H1 (cell line): ENCODE measurements around the gene PDHX.

Experiments used
- ASH2L ChIP-seq: fragments of 200-600, 300-600 bp; sonication (generic); IDR thresholded peaks from one replicate; pipeline ENCODE4 v1.7.1; 2017; ENCODE audit warnings: low read length
- CEBPB ChIP-seq: IDR thresholded peaks from 2 replicates; pipeline ENCODE4 v1.6.1; 2012; ENCODE audit warnings: low read depth, low read length
- CTCF ChIP-seq, 3 experiments: IDR thresholded peaks; 1 replicate in 2 of 3; 2 replicates in 1 of 3; pipeline versions ENCODE4 v1.5.1 to v1.6.1; 2011; ENCODE audit warnings: low read length in 3 of 3, mild to moderate bottlenecking in 3 of 3, inconsistent platforms in 2 of 3, low read depth in 1 of 3, moderate library complexity in 1 of 3; ENCODE audit not compliant: insufficient read depth in 1 of 3; ENCODE audit errors: control extremely low read depth in 1 of 3
- EP300 ChIP-seq, 2 experiments: IDR thresholded peaks; 1 replicate in 1 of 2; 2 replicates in 1 of 2; pipeline ENCODE4 v1.6.1; 2011 to 2012; ENCODE audit warnings: low read depth in 2 of 2, low read length in 2 of 2, mild to moderate bottlenecking in 2 of 2, borderline replicate concordance in 1 of 2, inconsistent platforms in 1 of 2, moderate library complexity in 1 of 2
- JUN ChIP-seq: IDR thresholded peaks from 2 replicates; pipeline ENCODE4 v1.6.1; 2011; ENCODE audit warnings: low read depth, mild to moderate bottlenecking, improper control_type of control experiment, low read length
- KDM5A ChIP-seq: fragments of 200-600 bp; IDR thresholded peaks from 2 replicates; pipeline ENCODE4 v1.7.1; 2012; ENCODE audit warnings: mild to moderate bottlenecking, low read length, inconsistent platforms, mixed read lengths
- MAX ChIP-seq: IDR thresholded peaks from 2 replicates; pipeline ENCODE4 v1.6.1; 2012; ENCODE audit warnings: inconsistent platforms
- POLR2A ChIP-seq, 2 experiments: IDR thresholded peaks; 1 replicate in 1 of 2; 2 replicates in 1 of 2; pipeline ENCODE4 v1.6.1; 2011; ENCODE audit warnings: low read depth in 2 of 2, low read length in 2 of 2, mild to moderate bottlenecking in 2 of 2; ENCODE audit errors: control extremely low read depth in 1 of 2
- RFX5 ChIP-seq: IDR thresholded peaks from 2 replicates; pipeline ENCODE4 v1.6.1; 2011; ENCODE audit warnings: low read depth, low read length, improper control_type of control experiment, borderline replicate concordance
- TAF1 ChIP-seq: IDR thresholded peaks from 2 replicates; pipeline ENCODE4 v1.6.1; 2011; ENCODE audit warnings: mild to moderate bottlenecking, low read depth, low read length
- USF2 ChIP-seq: IDR thresholded peaks from 2 replicates; pipeline ENCODE4 v1.6.1; 2011; ENCODE audit warnings: low read length, improper control_type of control experiment
- YY1 ChIP-seq: IDR thresholded peaks from 2 replicates; pipeline ENCODE4 v1.6.1; 2011; ENCODE audit warnings: low read depth, mild to moderate bottlenecking, low read length

GRCh38 chr11:34960277-34960676 is 43.9 kb downstream of the PDHX start:
- no peak for TF ChIP-seq YY1
- TF ChIP-seq MAX, result no peak
- no peak for TF ChIP-seq RFX5
- TF ChIP-seq CTCF (IDR thresholded peaks at IDR 0.05; ENCODE audit: control extremely low read depth in 1 of 3, insufficient read depth in 1 of 3, low read depth in 1 of 3, low read length in 3 of 3), result no peak
- TF ChIP-seq JUN, result no peak
- no peak for TF ChIP-seq USF2
- TF ChIP-seq POLR2A (IDR thresholded peaks at IDR 0.05; ENCODE audit: control extremely low read depth in 1 of 2, low read depth in 2 of 2, low read length in 2 of 2), result no peak
- TF ChIP-seq CEBPB, result no peak
- no peak for TF ChIP-seq EP300 (IDR thresholded peaks at IDR 0.05; ENCODE audit: borderline replicate concordance in 1 of 2, low read depth in 2 of 2, low read length in 2 of 2)
- TF ChIP-seq KDM5A, result no peak
- no peak for TF ChIP-seq ASH2L
- no peak for TF ChIP-seq TAF1
